Measurements from ENCODE around the gene EIF4EBP2.

The EIF4EBP2 gene

GRCh38 chr10:70412356-70412755 lies 8.4 kb downstream of the EIF4EBP2 start:
- Histone ChIP-seq H3K9me3 (ENCODE audit: severe bottlenecking) (no peaks in the 10 kb centered on the region), H3K27ac (no peak overlapping the region), H3K4me3 (ENCODE audit: low read depth, low read length) (no peak overlapping the region), H3K27me3 (ENCODE audit: insufficient read depth, low read depth, severe bottlenecking) (no peaks in the 10 kb centered on the region), H3K36me3 (peaks cover 46% of the 10 kb centered on the region)
- TF ChIP-seq, protein P1, sequence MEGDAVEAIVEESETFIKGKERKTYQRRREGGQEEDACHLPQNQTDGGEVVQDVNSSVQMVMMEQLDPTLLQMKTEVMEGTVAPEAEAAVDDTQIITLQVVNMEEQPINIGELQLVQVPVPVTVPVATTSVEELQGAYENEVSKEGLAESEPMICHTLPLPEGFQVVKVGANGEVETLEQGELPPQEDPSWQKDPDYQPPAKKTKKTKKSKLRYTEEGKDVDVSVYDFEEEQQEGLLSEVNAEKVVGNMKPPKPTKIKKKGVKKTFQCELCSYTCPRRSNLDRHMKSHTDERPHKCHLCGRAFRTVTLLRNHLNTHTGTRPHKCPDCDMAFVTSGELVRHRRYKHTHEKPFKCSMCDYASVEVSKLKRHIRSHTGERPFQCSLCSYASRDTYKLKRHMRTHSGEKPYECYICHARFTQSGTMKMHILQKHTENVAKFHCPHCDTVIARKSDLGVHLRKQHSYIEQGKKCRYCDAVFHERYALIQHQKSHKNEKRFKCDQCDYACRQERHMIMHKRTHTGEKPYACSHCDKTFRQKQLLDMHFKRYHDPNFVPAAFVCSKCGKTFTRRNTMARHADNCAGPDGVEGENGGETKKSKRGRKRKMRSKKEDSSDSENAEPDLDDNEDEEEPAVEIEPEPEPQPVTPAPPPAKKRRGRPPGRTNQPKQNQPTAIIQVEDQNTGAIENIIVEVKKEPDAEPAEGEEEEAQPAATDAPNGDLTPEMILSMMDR (IDR thresholded peaks at IDR 0.05; ENCODE audit: low read depth, low read length): no peak
- no peak for DNase-seq

DNA sequence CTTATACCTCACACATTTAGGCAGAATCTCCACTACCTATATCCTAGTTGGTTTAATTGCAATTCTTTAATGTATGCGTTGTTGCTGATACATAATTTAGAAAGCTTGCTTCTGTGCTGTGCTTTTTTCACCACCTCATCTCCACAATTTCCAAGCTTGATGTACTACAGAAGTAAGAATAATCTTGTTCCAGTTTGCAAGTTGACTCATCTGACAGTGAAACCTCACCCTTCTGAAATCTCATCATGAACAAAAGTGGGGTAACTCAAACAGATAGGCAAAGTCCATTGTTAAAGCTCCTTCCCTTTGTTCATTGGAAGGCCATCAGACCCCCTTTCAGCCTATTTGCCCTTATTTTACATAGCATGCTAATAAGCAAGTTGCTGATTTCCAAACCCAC lies 13.6 kb downstream of the EIF4EBP2 start:
- no peak overlapping the region for H3K27ac ChIP-seq
- TF ChIP-seq, protein P1 (IDR thresholded peaks at IDR 0.05; ENCODE audit: low read depth, low read length): no peak
- no peak overlapping the region for H3K4me3 ChIP-seq (ENCODE audit: low read depth, low read length)

DNA sequence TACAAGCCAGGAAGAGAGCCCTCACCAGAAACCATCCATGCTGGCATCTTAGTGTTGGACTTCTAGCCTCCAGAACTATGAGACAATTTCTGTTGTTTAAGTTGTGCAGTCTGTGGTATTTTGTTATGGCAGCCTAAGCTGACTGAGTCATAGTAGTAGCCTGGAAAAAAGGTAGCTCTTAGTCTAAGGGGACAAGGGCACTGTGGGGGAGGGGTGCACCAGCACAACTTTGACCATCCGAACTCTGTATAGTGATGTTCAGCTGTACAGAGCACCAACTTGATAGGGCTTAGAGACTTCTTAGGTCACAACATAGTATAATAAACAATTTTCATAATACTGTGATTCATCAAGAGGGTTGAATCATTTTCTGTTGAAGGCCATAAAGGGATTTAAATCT lies 14.3 kb downstream of the EIF4EBP2 start:
- Histone ChIP-seq H3K27ac (no peak overlapping the region), H3K27me3 (ENCODE audit: insufficient read depth, low read depth, severe bottlenecking) (no peaks in the 10 kb centered on the region), H3K36me3 (peaks cover 41% of the 10 kb centered on the region), H3K9me3 (ENCODE audit: severe bottlenecking) (no peaks in the 10 kb centered on the region), H3K4me3 (ENCODE audit: low read depth, low read length) (no peak overlapping the region)
- DNase-seq: no peak
- TF ChIP-seq, protein P1 (IDR thresholded peaks at IDR 0.05; ENCODE audit: low read depth, low read length): no peak

More for the DNA sequence above, 13.6 kb downstream of the EIF4EBP2 start:
- Histone ChIP-seq H3K36me3 (peaks cover 44% of the 10 kb centered on the region), H3K27me3 (ENCODE audit: insufficient read depth, low read depth, severe bottlenecking) (no peaks in the 10 kb centered on the region), H3K9me3 (ENCODE audit: severe bottlenecking) (no peaks in the 10 kb centered on the region)
- no peak for DNase-seq

- H3K27ac ChIP-seq: no peak overlapping the region
- TF ChIP-seq, protein P1 (IDR thresholded peaks at IDR 0.05; ENCODE audit: low read depth, low read length): no peak
- H3K4me3 ChIP-seq (ENCODE audit: low read depth, low read length): no peak overlapping the region
- no peak for DNase-seq
- peaks cover 46% of the 10 kb centered on the region for H3K36me3 ChIP-seq
- H3K9me3 ChIP-seq (ENCODE audit: severe bottlenecking): no peaks in the 10 kb centered on the region
- H3K27me3 ChIP-seq (ENCODE audit: insufficient read depth, low read depth, severe bottlenecking): no peaks in the 10 kb centered on the region
These were observed 14.8 kb downstream of the EIF4EBP2 start for GRCh38 chr10:70418713-70419112.

- Histone ChIP-seq H3K27ac (no peak overlapping the region), H3K27me3 (ENCODE audit: insufficient read depth, low read depth, severe bottlenecking) (no peaks in the 10 kb centered on the region), H3K36me3 (peaks cover 84% of the 10 kb centered on the region), H3K4me3 (ENCODE audit: low read depth, low read length) (no peak overlapping the region), H3K9me3 (ENCODE audit: severe bottlenecking) (no peaks in the 10 kb centered on the region)
- no peak for DNase-seq
- TF ChIP-seq, protein P1 (IDR thresholded peaks at IDR 0.05; ENCODE audit: low read depth, low read length): no peak
These were observed 20.4 kb downstream of the EIF4EBP2 start for GRCh38 chr10:70424320-70424719.

DNA sequence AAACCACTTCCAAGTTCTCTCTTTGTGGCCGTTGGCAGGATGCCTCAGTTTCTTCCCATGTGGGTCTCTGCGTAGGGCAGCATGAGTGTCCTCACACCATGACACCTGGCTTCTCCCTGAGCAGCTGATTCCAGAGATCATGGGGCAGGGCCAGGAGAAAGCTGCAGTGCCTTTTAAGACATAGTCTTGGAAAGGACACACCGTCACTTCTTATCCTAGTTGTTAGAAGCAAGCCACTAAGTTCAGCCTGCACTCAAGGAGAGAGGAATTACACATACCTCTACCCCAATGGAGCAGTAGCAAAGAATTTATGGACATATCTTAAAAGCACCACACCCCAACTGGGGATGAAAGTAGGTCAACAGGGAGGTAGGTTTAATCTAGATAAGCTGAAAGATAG lies 21.2 kb downstream of the EIF4EBP2 start:
- DNase-seq: no peak
- TF ChIP-seq, protein P1 (IDR thresholded peaks at IDR 0.05; ENCODE audit: low read depth, low read length): no peak
- Histone ChIP-seq H3K9me3 (ENCODE audit: severe bottlenecking) (no peaks in the 10 kb centered on the region), H3K4me3 (ENCODE audit: low read depth, low read length) (no peak overlapping the region), H3K27me3 (ENCODE audit: insufficient read depth, low read depth, severe bottlenecking) (no peaks in the 10 kb centered on the region), H3K27ac (no peak overlapping the region), H3K36me3 (peaks cover 82% of the 10 kb centered on the region)
